ENCODE measurements around the gene DOCK3.

DNA sequence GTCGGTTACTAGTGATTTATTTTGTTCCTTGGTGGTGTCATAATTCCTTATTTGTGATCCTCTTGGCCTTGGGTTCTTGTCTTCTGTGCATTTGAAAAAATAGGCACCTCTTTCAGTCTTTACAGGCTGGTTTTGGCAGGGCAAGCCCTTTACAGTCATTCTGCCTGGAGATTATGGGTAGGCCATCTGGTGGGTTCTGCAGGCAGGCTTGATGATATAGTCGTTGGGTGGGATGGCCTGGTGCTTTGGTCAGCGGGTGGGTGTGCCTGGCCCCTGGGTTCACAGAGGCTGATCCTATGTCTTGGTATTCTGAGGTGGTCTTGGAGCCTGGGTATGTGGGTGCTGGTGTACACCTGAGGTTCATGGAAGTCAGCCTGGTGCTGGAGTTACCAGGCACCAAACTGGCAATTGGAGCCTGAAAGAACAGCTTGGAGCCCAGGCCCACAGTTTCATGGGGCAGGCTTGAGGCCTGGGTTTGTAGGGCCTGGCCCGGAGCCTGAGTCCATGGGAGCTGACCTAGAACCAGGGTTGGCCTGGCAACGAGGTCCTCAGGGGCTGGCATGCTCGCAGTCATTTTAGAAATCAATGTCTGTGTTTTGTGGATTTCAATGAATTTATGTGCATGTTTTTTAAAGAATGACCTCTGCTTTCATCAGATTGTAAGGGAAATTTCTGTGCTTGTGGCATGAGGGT lies 63.3 kb downstream of the DOCK3 start:
- no peak for TF ChIP-seq CTCF (IDR thresholded peaks at IDR 0.05)
- TF ChIP-seq POLR2A (IDR thresholded peaks at IDR 0.05), result no peak

Data from ovary (tissue), 3 donors.